ENCODE data around the gene ZNF697.

ZNF697 gene

GRCh38 chr1:119675349-119676345, 27.6 kb upstream of the ZNF697 start:
- TF ChIP-seq ZFX (IDR thresholded peaks at IDR 0.05) (no peak), CTCF (conservative IDR thresholded peaks at IDR 0.05) (peak; percentile 84)
- H3K27ac ChIP-seq: peak overlapping the region; percentile 52

- H3K27ac ChIP-seq: peak overlapping the region; percentile 52; the same call in 1 of the 2 replicates
- no peak for TF ChIP-seq ZFX (IDR thresholded peaks at IDR 0.05)
- peak; percentile 68 for TF ChIP-seq CTCF (conservative IDR thresholded peaks at IDR 0.05)
Measured at GRCh38 chr1:119674835-119675289, 26.8 kb upstream of the ZNF697 start.

GRCh38 chr1:119674111-119674526, 26.1 kb upstream of the ZNF697 start:
- no peak for TF ChIP-seq ZFX (IDR thresholded peaks at IDR 0.05)
- TF ChIP-seq CTCF (conservative IDR thresholded peaks at IDR 0.05): no peak
- H3K27ac ChIP-seq: no peak overlapping the region

GRCh38 chr1:119673171-119673940, 25.3 kb upstream of the ZNF697 start:
- no peak overlapping the region for H3K27ac ChIP-seq
- no peak for TF ChIP-seq CTCF (conservative IDR thresholded peaks at IDR 0.05)

- no peak for TF ChIP-seq ZFX (IDR thresholded peaks at IDR 0.05)
- TF ChIP-seq CTCF (conservative IDR thresholded peaks at IDR 0.05): no peak
- H3K27ac ChIP-seq: no peak overlapping the region
Measured at GRCh38 chr1:119670898-119671297, 22.8 kb upstream of the ZNF697 start.

- TF ChIP-seq CTCF (conservative IDR thresholded peaks at IDR 0.05) (no peak), ZFX (IDR thresholded peaks at IDR 0.05) (no peak)
- no peak overlapping the region for H3K27ac ChIP-seq
Measured at GRCh38 chr1:119667173-119667572, 19.1 kb upstream of the ZNF697 start.

GRCh38 chr1:119664067-119664466, 16.0 kb upstream of the ZNF697 start:
- TF ChIP-seq CTCF (conservative IDR thresholded peaks at IDR 0.05): no peak
- TF ChIP-seq ZFX (IDR thresholded peaks at IDR 0.05): no peak
- H3K27ac ChIP-seq: no peak overlapping the region
